Keratinocyte (primary cell): ENCODE measurements around the gene CCDC102B. TPM values are rescaled to one million over a fixed set of nuclear protein-coding genes. Genes with fewer than 3 reads are reported as not detected.

ENCODE experiments used
- DNase-seq: peaks from one replicate; pipeline ENCODE4 v3.0.0-alpha.2; 2011; ENCODE audit warnings: low read depth, missing footprints, low spot score
- FAIRE-seq: peaks from 2 replicates; lab custom pipeline; 2011; peaks lifted over from hg19 to GRCh38; lab: Jason Lieb, UNC
- H2AFZ ChIP-seq: 2 replicates; pipeline ENCODE4 v1.6.0; 2012; ENCODE audit warnings: low read length, control low read depth, inconsistent platforms; ENCODE audit not compliant: control insufficient read depth
- H3K27ac ChIP-seq: 2 replicates; pipeline ENCODE4 v1.5.1; 2011; ENCODE audit warnings: low read length; ENCODE audit not compliant: control insufficient read depth, insufficient read depth
- H3K27me3 ChIP-seq: 3 replicates; pipeline ENCODE4 v1.6.0; 2011; ENCODE audit warnings: low read length; ENCODE audit not compliant: control insufficient read depth, insufficient read depth; ENCODE audit errors: extremely low read depth
- H3K36me3 ChIP-seq, 2 experiments: 2 replicates in 1 of 2; 3 replicates in 1 of 2; pipeline ENCODE4 v1.5.1; 2011; ENCODE audit warnings: low read length in 2 of 2, mild to moderate bottlenecking in 1 of 2; ENCODE audit not compliant: control insufficient read depth in 2 of 2, insufficient read depth in 2 of 2; ENCODE audit errors: extremely low read depth in 1 of 2
- H3K4me1 ChIP-seq: 3 replicates; pipeline ENCODE4 v1.5.1; 2011; ENCODE audit warnings: low read length; ENCODE audit not compliant: control insufficient read depth, insufficient read depth; ENCODE audit errors: extremely low read depth
- H3K4me2 ChIP-seq: 3 replicates; pipeline ENCODE4 v1.6.0; 2011; ENCODE audit warnings: low read depth, low read length; ENCODE audit not compliant: control insufficient read depth, insufficient read depth; ENCODE audit errors: extremely low read depth
- H3K4me3 ChIP-seq, 3 experiments: fragments of 200-600 bp in 1 of 3; sonication (generic) in 1 of 3; 2 replicates in 2 of 3; 3 replicates in 1 of 3; pipeline ENCODE4 v1.5.1; 2011 to 2016; ENCODE audit warnings: low read length in 3 of 3, mild to moderate bottlenecking in 3 of 3, control low read depth in 2 of 3, inconsistent platforms in 1 of 3, low read depth in 1 of 3, mixed read lengths in 1 of 3, mixed run types in 1 of 3, moderate library complexity in 1 of 3; ENCODE audit not compliant: control insufficient read depth in 2 of 3, insufficient read depth in 2 of 3; ENCODE audit errors: extremely low read depth in 1 of 3
- H3K79me2 ChIP-seq: 2 replicates; pipeline ENCODE4 v1.6.0; 2012; ENCODE audit warnings: low read length; ENCODE audit not compliant: control insufficient read depth, insufficient read depth
- H3K9ac ChIP-seq: 3 replicates; pipeline ENCODE4 v1.6.0; 2011; ENCODE audit warnings: low read length; ENCODE audit not compliant: control insufficient read depth, insufficient read depth; ENCODE audit errors: extremely low read depth
- H3K9me1 ChIP-seq: 3 replicates; pipeline ENCODE4 v1.6.0; 2011; ENCODE audit warnings: low read length; ENCODE audit not compliant: control insufficient read depth, insufficient read depth; ENCODE audit errors: extremely low read depth
- H3K9me3 ChIP-seq: 2 replicates; pipeline ENCODE4 v1.5.1; 2012; ENCODE audit warnings: low read depth, low read length; ENCODE audit not compliant: control insufficient read depth
- H4K20me1 ChIP-seq: 3 replicates; pipeline ENCODE4 v1.6.0; 2011; ENCODE audit warnings: low read length; ENCODE audit not compliant: control insufficient read depth, insufficient read depth; ENCODE audit errors: extremely low read depth
- EZH2 ChIP-seq: IDR thresholded peaks from one replicate; pipeline ENCODE4 v1.6.1; 2012; ENCODE audit warnings: inconsistent platforms, mild to moderate bottlenecking, low read length, moderate library complexity
- dilution Hi-C: fragments of 300-500 bp; cut with MboI; formaldehyde crosslinking; loops from one replicate; pipeline ENCODE4 v1.7.0; 2020; ENCODE audit warnings: low sequenced_read_pairs; ENCODE audit not compliant: extremely low pct_ligation_motif_present
- polyA plus RNA-seq, 5 experiments: library from polyadenylated mRNA; depleted of rRNA in 3 of 5; stranded (reverse) in 3 of 5; stranded (forward) in 1 of 5; unstranded in 1 of 5; fragments of >200 nt; gene quantifications; 1 replicate in 1 of 5; 2 replicates in 3 of 5; 3 replicates in 1 of 5; pipeline versions ENCODE4 v1.2.1 to v1.2.3, GENCODE V29; 2011 to 2012; ENCODE audit warnings: missing spikeins in 2 of 5, low read depth in 1 of 5, low replicate concordance in 1 of 5
- TF ChIP-seq, protein P1 (sequence below), 3 experiments: IDR thresholded peaks in 1 of 3; conservative IDR thresholded peaks in 1 of 3; optimal IDR thresholded peaks in 1 of 3; 2 replicates in 2 of 3; 3 replicates in 1 of 3; pipeline versions ENCODE3 to v1.5.1; 2011; ENCODE audit warnings: low read length in 3 of 3, mild to moderate bottlenecking in 3 of 3, moderate library complexity in 2 of 3, control low read depth in 1 of 3, inconsistent platforms in 1 of 3; ENCODE audit not compliant: insufficient read depth in 2 of 3; ENCODE audit errors: extremely low read depth in 1 of 3

Gene CCDC102B
- polyA plus RNA-seq, 1 donor (not counting 4 experiments of a cell fraction or from before 2014, with no cell fraction given), result 0.60 TPM

DNA sequence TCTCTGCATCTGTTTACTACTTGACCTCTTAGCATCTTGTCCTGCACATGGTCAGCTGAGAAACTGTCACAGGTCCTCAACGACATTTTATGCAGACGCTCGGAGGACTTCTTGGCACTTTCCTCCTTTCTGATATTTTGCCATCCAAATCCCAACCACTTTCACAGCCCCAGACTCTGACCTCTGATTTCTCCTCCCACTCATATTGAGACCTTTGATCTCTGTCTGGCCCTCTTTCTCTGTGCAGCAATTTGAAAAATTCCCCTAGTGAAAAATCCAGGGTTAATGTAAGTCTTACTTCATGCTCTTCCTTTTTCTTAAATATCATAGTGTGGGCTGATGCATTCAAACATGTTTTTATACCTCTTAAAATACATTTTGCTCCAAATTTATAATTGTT is 273.8 kb downstream of the CCDC102B start:
- Histone ChIP-seq H3K4me1 (no peaks in the 10 kb centered on the region), H2AFZ (no peak overlapping the region), H3K9me3 (no peaks in the 10 kb centered on the region), H3K9ac (no peak overlapping the region), H3K27me3 (no peaks in the 10 kb centered on the region), H3K27ac (no peak overlapping the region), H4K20me1 (no peaks in the 10 kb centered on the region), H3K9me1 (no peaks in the 10 kb centered on the region), H3K36me3 (no peaks in the 10 kb centered on the region), H3K4me3 (no peak overlapping the region), H3K4me2 (no peak overlapping the region), H3K79me2 (no peaks in the 10 kb centered on the region)
- dilution Hi-C loops, result no loop called here
- no peak for FAIRE-seq
- no peak for TF ChIP-seq EZH2
- TF ChIP-seq, protein P1, sequence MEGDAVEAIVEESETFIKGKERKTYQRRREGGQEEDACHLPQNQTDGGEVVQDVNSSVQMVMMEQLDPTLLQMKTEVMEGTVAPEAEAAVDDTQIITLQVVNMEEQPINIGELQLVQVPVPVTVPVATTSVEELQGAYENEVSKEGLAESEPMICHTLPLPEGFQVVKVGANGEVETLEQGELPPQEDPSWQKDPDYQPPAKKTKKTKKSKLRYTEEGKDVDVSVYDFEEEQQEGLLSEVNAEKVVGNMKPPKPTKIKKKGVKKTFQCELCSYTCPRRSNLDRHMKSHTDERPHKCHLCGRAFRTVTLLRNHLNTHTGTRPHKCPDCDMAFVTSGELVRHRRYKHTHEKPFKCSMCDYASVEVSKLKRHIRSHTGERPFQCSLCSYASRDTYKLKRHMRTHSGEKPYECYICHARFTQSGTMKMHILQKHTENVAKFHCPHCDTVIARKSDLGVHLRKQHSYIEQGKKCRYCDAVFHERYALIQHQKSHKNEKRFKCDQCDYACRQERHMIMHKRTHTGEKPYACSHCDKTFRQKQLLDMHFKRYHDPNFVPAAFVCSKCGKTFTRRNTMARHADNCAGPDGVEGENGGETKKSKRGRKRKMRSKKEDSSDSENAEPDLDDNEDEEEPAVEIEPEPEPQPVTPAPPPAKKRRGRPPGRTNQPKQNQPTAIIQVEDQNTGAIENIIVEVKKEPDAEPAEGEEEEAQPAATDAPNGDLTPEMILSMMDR (optimal IDR thresholded peaks at IDR 0.05 in 1 of 3, IDR thresholded peaks at IDR 0.05 in 1 of 3, conservative IDR thresholded peaks at IDR 0.05 in 1 of 3; ENCODE audit: extremely low read depth in 1 of 3, insufficient read depth in 2 of 3, low read length in 3 of 3), result no peak
- DNase-seq, result no peak

DNA sequence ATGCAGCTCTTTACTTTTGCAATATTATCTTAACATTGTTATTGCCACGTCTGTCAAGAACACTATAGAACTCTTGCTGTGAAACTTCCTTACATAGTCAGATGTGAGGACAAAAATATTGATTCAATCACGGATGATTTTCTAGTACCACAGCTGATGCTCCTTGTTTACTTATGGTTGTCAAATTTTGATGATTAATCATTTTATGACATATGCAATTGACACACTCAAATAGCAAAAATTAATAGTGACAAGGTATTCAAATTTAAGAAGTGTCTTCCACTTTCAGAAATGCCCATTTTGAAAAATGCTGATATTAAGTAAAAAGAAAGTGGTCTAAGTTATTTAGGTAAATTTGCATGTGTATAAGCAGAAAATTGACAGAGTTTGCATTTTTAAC is 284.0 kb downstream of the CCDC102B start:
- DNase-seq, result no peak
- TF ChIP-seq, protein P1 (optimal IDR thresholded peaks at IDR 0.05 in 1 of 3, IDR thresholded peaks at IDR 0.05 in 1 of 3, conservative IDR thresholded peaks at IDR 0.05 in 1 of 3; ENCODE audit: extremely low read depth in 1 of 3, insufficient read depth in 2 of 3, low read length in 3 of 3), result no peak
- no peak overlapping the region for H3K4me2 ChIP-seq

More for the DNA sequence above, 284.0 kb downstream of the CCDC102B start:
- Histone ChIP-seq H3K27me3 (no peaks in the 10 kb centered on the region), H3K79me2 (no peaks in the 10 kb centered on the region), H3K9me3 (no peaks in the 10 kb centered on the region), H3K9me1 (no peaks in the 10 kb centered on the region), H3K4me1 (no peaks in the 10 kb centered on the region), H2AFZ (no peak overlapping the region), H3K9ac (no peak overlapping the region), H3K36me3 (no peaks in the 10 kb centered on the region), H4K20me1 (no peaks in the 10 kb centered on the region), H3K27ac (no peak overlapping the region), H3K4me3 (no peak overlapping the region)
- no peak for FAIRE-seq
- dilution Hi-C loops, result no loop called here
